ENCODE results near the gene IKZF5. TPM values are rescaled to one million over a fixed set of nuclear protein-coding genes. Genes with fewer than 3 reads are reported as not detected.

Gene IKZF5
- total RNA-seq, 1 experiment from 2014 or later, result 12.5 TPM

DNA sequence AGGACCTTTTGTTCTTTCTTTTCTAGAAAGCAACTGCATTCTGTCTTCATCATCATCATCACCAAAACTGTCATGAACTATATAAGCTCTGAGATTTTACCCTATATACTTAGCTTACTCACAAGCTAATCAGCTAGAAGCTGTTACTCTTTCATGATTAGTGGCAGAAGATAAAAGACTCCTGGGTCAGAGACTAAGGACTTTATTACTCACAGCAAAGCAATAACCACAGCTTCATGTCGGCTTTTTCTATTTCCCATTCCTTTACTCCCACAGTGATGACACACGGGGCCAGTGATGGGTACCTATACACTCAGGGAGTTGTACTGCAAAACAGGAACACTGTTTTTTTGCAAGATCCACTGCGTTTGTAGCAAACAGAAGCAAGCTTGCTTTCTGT lies 46.2 kb downstream of the IKZF5 start:
- no peaks in the 10 kb centered on the region for H3K79me1 ChIP-seq (ENCODE audit: insufficient read depth, low read depth, low read length, poor library complexity, severe bottlenecking)
- no peak overlapping the region for H3K27ac Mint-ChIP-seq
- H3K4me2 ChIP-seq (ENCODE audit: insufficient read depth, insufficient read length, low read length), result no peak overlapping the region
- no peak overlapping the region for H3K4ac ChIP-seq (ENCODE audit: low read depth, low read length)
- no peak overlapping the region for H2BK15ac ChIP-seq (ENCODE audit: low read depth, low read length)
- no peak overlapping the region for H3T11ph ChIP-seq (ENCODE audit: low read length)
- H4K5ac ChIP-seq (ENCODE audit: insufficient read length, low read depth, low read length), result no peak overlapping the region
- H3K56ac ChIP-seq (ENCODE audit: insufficient read length, low read depth, low read length), result no peak overlapping the region
- no peak overlapping the region for H2BK12ac ChIP-seq (ENCODE audit: insufficient read length, low read depth, low read length)
- no peaks in the 10 kb centered on the region for H3K27me3 ChIP-seq (ENCODE audit: insufficient read depth, low read length)
- H2BK20ac ChIP-seq (ENCODE audit: low read depth, low read length, poor library complexity, severe bottlenecking), result no peak overlapping the region
- H3K4me1 ChIP-seq (ENCODE audit: insufficient read depth, low read length), result no peaks in the 10 kb centered on the region
- no peaks in the 10 kb centered on the region for H3K79me2 ChIP-seq (ENCODE audit: insufficient read depth, low read length)
- H3K4me1 Mint-ChIP-seq, result no peaks in the 10 kb centered on the region
- no peak overlapping the region for H2AFZ ChIP-seq (ENCODE audit: low read length)
- WGBS (ENCODE audit: extremely low coverage, insufficient read length, low lambda C conversion rate), result no CpG with 5 or more reads among the region's 3 CpGs
- H2AK5ac ChIP-seq (ENCODE audit: insufficient read length, low read length), result no peak overlapping the region
- H2BK5ac ChIP-seq (ENCODE audit: insufficient read length, low read length), result no peak overlapping the region
- no peak overlapping the region for H4K91ac ChIP-seq (ENCODE audit: insufficient read length, low read depth, low read length)
- no peak overlapping the region for H3K18ac ChIP-seq (ENCODE audit: insufficient read length, low read depth, low read length)
- TF ChIP-seq, protein P1, sequence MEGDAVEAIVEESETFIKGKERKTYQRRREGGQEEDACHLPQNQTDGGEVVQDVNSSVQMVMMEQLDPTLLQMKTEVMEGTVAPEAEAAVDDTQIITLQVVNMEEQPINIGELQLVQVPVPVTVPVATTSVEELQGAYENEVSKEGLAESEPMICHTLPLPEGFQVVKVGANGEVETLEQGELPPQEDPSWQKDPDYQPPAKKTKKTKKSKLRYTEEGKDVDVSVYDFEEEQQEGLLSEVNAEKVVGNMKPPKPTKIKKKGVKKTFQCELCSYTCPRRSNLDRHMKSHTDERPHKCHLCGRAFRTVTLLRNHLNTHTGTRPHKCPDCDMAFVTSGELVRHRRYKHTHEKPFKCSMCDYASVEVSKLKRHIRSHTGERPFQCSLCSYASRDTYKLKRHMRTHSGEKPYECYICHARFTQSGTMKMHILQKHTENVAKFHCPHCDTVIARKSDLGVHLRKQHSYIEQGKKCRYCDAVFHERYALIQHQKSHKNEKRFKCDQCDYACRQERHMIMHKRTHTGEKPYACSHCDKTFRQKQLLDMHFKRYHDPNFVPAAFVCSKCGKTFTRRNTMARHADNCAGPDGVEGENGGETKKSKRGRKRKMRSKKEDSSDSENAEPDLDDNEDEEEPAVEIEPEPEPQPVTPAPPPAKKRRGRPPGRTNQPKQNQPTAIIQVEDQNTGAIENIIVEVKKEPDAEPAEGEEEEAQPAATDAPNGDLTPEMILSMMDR (conservative IDR thresholded peaks at IDR 0.05), result no peak
- no peak overlapping the region for H2BK120ac ChIP-seq (ENCODE audit: low read depth, low read length, poor library complexity, severe bottlenecking)
- H3K27me3 Mint-ChIP-seq (ENCODE audit: low read depth), result peaks cover 29% of the 10 kb centered on the region
- H3K4me3 Mint-ChIP-seq, result no peak overlapping the region
- no peak for DNase-seq
- no peak overlapping the region for H3K23ac ChIP-seq (ENCODE audit: insufficient read length, low read depth, low read length)
- no peaks in the 10 kb centered on the region for H3K23me2 ChIP-seq (ENCODE audit: insufficient read length, low read depth, low read length, poor library complexity, severe bottlenecking)
- H3K9me3 Mint-ChIP-seq, result peaks cover 27 to 37% of the 10 kb centered on the region in 2 experiments
- H4K20me1 ChIP-seq (ENCODE audit: control insufficient read depth, insufficient read depth, insufficient read length), result no peaks in the 10 kb centered on the region
- no peak overlapping the region for H4K8ac ChIP-seq (replicated peaks; ENCODE audit: insufficient read length, low read depth, low read length)
- H3K27ac ChIP-seq (ENCODE audit: insufficient read length, low read depth, low read length), result no peak overlapping the region
- no peak overlapping the region for H3K14ac ChIP-seq (ENCODE audit: insufficient read depth, low read length)
- H3K9ac ChIP-seq (ENCODE audit: extremely low read depth, insufficient read length, low read length), result no peak overlapping the region
- peaks cover 10 to 35% (median 15%) of the 10 kb centered on the region in 3 experiments for H3K36me3 Mint-ChIP-seq (ENCODE audit: insufficient read depth in 1 of 3, low read depth in 3 of 3)
- H3K9me3 ChIP-seq (ENCODE audit: control insufficient read depth, low read depth, low read length), result peaks cover 5% of the 10 kb centered on the region

Data from H9 (cell line).